AG10803 (cell line): Measurements from ENCODE around the gene KCNB1.

Source experiments
- DNase-seq: peaks from one replicate; pipeline ENCODE4 v3.0.0; 2010; ENCODE audit warnings: low read depth
- H3K4me3 ChIP-seq: 2 replicates; pipeline ENCODE4 v1.5.1; 2011; ENCODE audit warnings: mild to moderate bottlenecking, low read length, control low read depth
- CTCF ChIP-seq: conservative IDR thresholded peaks from 2 replicates; pipeline ENCODE4 v1.5.1; 2011; ENCODE audit warnings: mild to moderate bottlenecking, low read length, control low read depth, inconsistent platforms

KCNB1 gene

GRCh38 chr20:49349078-49349477 lies 133.4 kb downstream of the KCNB1 start:
- H3K4me3 ChIP-seq = no peak overlapping the region
- TF ChIP-seq CTCF = no peak
- no peak for DNase-seq

GRCh38 chr20:49348563-49348962 lies 133.9 kb downstream of the KCNB1 start:
- no peak overlapping the region for H3K4me3 ChIP-seq
- no peak for DNase-seq
- TF ChIP-seq CTCF = no peak

GRCh38 chr20:49347156-49347555 lies 135.3 kb downstream of the KCNB1 start:
- no peak for TF ChIP-seq CTCF
- H3K4me3 ChIP-seq = no peak overlapping the region
- DNase-seq = no peak

GRCh38 chr20:49346682-49347081 lies 135.8 kb downstream of the KCNB1 start:
- peak; percentile 12; the same call in 1 of the 2 replicates for TF ChIP-seq CTCF
- no peak overlapping the region for H3K4me3 ChIP-seq
- DNase-seq = no peak

- H3K4me3 ChIP-seq = peak overlapping the region; percentile 38
- no peak for TF ChIP-seq CTCF
- DNase-seq = peak; percentile 93
These were observed 136.9 kb downstream of the KCNB1 start for GRCh38 chr20:49345524-49345923.

GRCh38 chr20:49344975-49345374 lies 137.5 kb downstream of the KCNB1 start:
- TF ChIP-seq CTCF = no peak
- peak; percentile 97 for DNase-seq
- peak overlapping the region; percentile 38 for H3K4me3 ChIP-seq

GRCh38 chr20:49344140-49344539 lies 138.3 kb downstream of the KCNB1 start:
- no peak overlapping the region for H3K4me3 ChIP-seq
- TF ChIP-seq CTCF = no peak
- no peak for DNase-seq
